GM12878 (cell line): ENCODE data around the gene HOOK2. TPM values are rescaled to one million over a fixed set of nuclear protein-coding genes. Genes with fewer than 3 reads are reported as not detected.

Experiments used
- ATAC-seq: fragments of 200-7000 bp; cut with Tn5 transposase; 3 replicates; pipeline ENCODE4 v1.9.1; 2020; ENCODE audit warnings: mild to moderate bottlenecking, moderate library complexity
- BruUV-seq: library from RNA; stranded (reverse); fragments of 400-500 nt; replicated peaks from 2 replicates; lab custom pipeline; 2021; lab: Mats Ljungman, UMichigan
- CTCF ChIA-PET: fragments of 300-600 bp; sonication (Branson Sonifier 250); formaldehyde crosslinking; extraction: SDS; loops from one replicate; lab custom pipeline; 2021; ENCODE audit warnings: inconsistent platforms; lab: Yijun Ruan, JAX
- POLR2A ChIA-PET: fragments of 350-600 bp; formaldehyde crosslinking; extraction: SDS; loops from one replicate; lab custom pipeline; 2021; ENCODE audit warnings: inconsistent platforms; lab: Charles Lee
- RAD21 ChIA-PET: fragments of 300-600 bp; sonication (Branson Sonifier 250); formaldehyde crosslinking; loops from one replicate; lab custom pipeline; 2023; ENCODE audit warnings: antibody characterized with exemption; ENCODE audit not compliant: unreplicated experiment; lab: Charles Lee
- SMC1A ChIA-PET: fragments of 300-600 bp; sonication (Branson Sonifier 250); formaldehyde crosslinking; loops from one replicate; lab custom pipeline; 2023; ENCODE audit not compliant: unreplicated experiment, uncharacterized antibody; lab: Charles Lee
- DNase-seq: peaks from one replicate; pipeline ENCODE4 v3.0.0-alpha.2; 2011; ENCODE audit warnings: low read depth, low spot score
- FAIRE-seq: peaks from 3 replicates; lab custom pipeline; 2011; peaks lifted over from hg19 to GRCh38; lab: Jason Lieb, UNC
- H2AFZ ChIP-seq: 2 replicates; pipeline ENCODE4 v1.6.0; 2011; ENCODE audit warnings: low read depth, low read length, control low read depth; ENCODE audit not compliant: control insufficient read depth
- H3K27ac ChIP-seq: 2 replicates; pipeline ENCODE4 v1.5.1; 2011; ENCODE audit warnings: control low read depth; ENCODE audit not compliant: control insufficient read depth, insufficient read depth
- H3K27me3 ChIP-seq, 2 experiments: replicated peaks in 1 of 2; 2 replicates each; pipeline versions ENCODE4 v1.6.0 to v1.6.1; 2011; ENCODE audit warnings: low read length in 1 of 2; ENCODE audit not compliant: control insufficient read depth in 2 of 2, insufficient read depth in 2 of 2
- H3K36me3 ChIP-seq, 2 experiments: 2 replicates each; pipeline ENCODE4 v1.5.1; 2011; ENCODE audit warnings: low read length in 1 of 2; ENCODE audit not compliant: control insufficient read depth in 2 of 2, insufficient read depth in 2 of 2
- H3K4me1 ChIP-seq: 2 replicates; pipeline ENCODE4 v1.6.1; 2011; ENCODE audit warnings: mild to moderate bottlenecking, low read length, moderate library complexity, mixed read lengths; ENCODE audit not compliant: control insufficient read depth, insufficient read depth
- H3K4me2 ChIP-seq: 2 replicates; pipeline ENCODE4 v1.6.0; 2011; ENCODE audit warnings: control low read depth; ENCODE audit not compliant: control insufficient read depth, insufficient read depth
- H3K4me3 ChIP-seq: fragments of 200-600 bp; sonication (generic); 2 replicates; pipeline ENCODE4 v1.5.1; 2016
- H3K79me2 ChIP-seq: 2 replicates; pipeline ENCODE4 v1.6.0; 2011; ENCODE audit warnings: low read length; ENCODE audit not compliant: control insufficient read depth, insufficient read depth
- H3K9ac ChIP-seq: 2 replicates; pipeline ENCODE4 v1.8.0; 2011; ENCODE audit warnings: low read length, control low read depth, mixed read lengths; ENCODE audit not compliant: control insufficient read depth, insufficient read depth
- H3K9me3 ChIP-seq: replicated peaks from 3 replicates; pipeline ENCODE4 v1.5.1; 2011; ENCODE audit warnings: mild to moderate bottlenecking, low read length; ENCODE audit not compliant: control insufficient read depth, insufficient read depth
- H4K20me1 ChIP-seq: 2 replicates; pipeline ENCODE4 v1.6.0; 2011; ENCODE audit not compliant: control insufficient read depth, insufficient read depth
- ATF2 ChIP-seq: IDR thresholded peaks from 2 replicates; pipeline ENCODE4 v1.6.1; 2012; ENCODE audit warnings: low read length, inconsistent platforms
- BMI1 ChIP-seq: fragments of 450-650 bp; IDR thresholded peaks from 2 replicates; pipeline ENCODE4 v1.6.1; 2016; ENCODE audit warnings: mild to moderate bottlenecking, moderate library complexity, borderline replicate concordance
- HCFC1 ChIP-seq: fragments of 150-350 bp; IDR thresholded peaks from 2 replicates; pipeline ENCODE4 v1.6.1; 2014; ENCODE audit warnings: low read length
- IKZF2 ChIP-seq, 2 experiments: fragments of 450-650 bp; IDR thresholded peaks; 2 replicates each; pipeline ENCODE4 v1.6.1; 2017; ENCODE audit warnings: mild to moderate bottlenecking in 2 of 2, moderate library complexity in 2 of 2
- NBN ChIP-seq: fragments of 450-650 bp; IDR thresholded peaks from 2 replicates; pipeline ENCODE4 v1.6.1; 2016
- NR2C1 ChIP-seq: fragments of 450-650 bp; IDR thresholded peaks from 2 replicates; pipeline ENCODE4 v1.6.1; 2017; ENCODE audit warnings: antibody characterized with exemption, mild to moderate bottlenecking, moderate library complexity
- POLR2A ChIP-seq: IDR thresholded peaks from 2 replicates; pipeline ENCODE4 v1.6.1; 2011; ENCODE audit warnings: low read depth, mild to moderate bottlenecking, low read length
- POLR2AphosphoS5 ChIP-seq: IDR thresholded peaks from 2 replicates; pipeline ENCODE4 v1.6.1; 2011; ENCODE audit warnings: mild to moderate bottlenecking, low read length, inconsistent platforms
- POU2F2 ChIP-seq: IDR thresholded peaks from 3 replicates; pipeline ENCODE4 v1.6.1; 2011; ENCODE audit warnings: low read depth, mild to moderate bottlenecking, low read length, borderline replicate concordance
- RUNX3 ChIP-seq: IDR thresholded peaks from 2 replicates; pipeline ENCODE4 v1.6.1; 2012; ENCODE audit warnings: low read length, inconsistent platforms
- SMARCA5 ChIP-seq: fragments of 450-650 bp; IDR thresholded peaks from 2 replicates; pipeline ENCODE4 v1.6.1; 2017; ENCODE audit warnings: mild to moderate bottlenecking
- SMC3 ChIP-seq: IDR thresholded peaks from 2 replicates; pipeline ENCODE4 v1.6.1; 2011; ENCODE audit warnings: low read length, improper control_type of control experiment, borderline replicate concordance
- STAT1 ChIP-seq: fragments of 450-650 bp; conservative IDR thresholded peaks from 2 replicates; pipeline ENCODE4 v1.6.1; 2014; ENCODE audit warnings: antibody characterized with exemption, mild to moderate bottlenecking
- TARDBP ChIP-seq: IDR thresholded peaks from 2 replicates; pipeline ENCODE4 v1.6.1; 2016; ENCODE audit warnings: borderline replicate concordance
- TBL1XR1 ChIP-seq: IDR thresholded peaks from 2 replicates; pipeline ENCODE4 v1.6.1; 2012; ENCODE audit warnings: low read depth, low read length, improper control_type of control experiment
- TCF12 ChIP-seq: IDR thresholded peaks from 2 replicates; pipeline ENCODE4 v1.6.1; 2011; ENCODE audit warnings: low read depth, mild to moderate bottlenecking, low read length
- YY1 ChIP-seq: IDR thresholded peaks from 2 replicates; pipeline ENCODE4 v1.6.1; 2011; ENCODE audit warnings: low read depth, mild to moderate bottlenecking, low read length
- ZBTB33 ChIP-seq: fragments of 450-650 bp; IDR thresholded peaks from 2 replicates; pipeline ENCODE4 v1.6.1; 2017; ENCODE audit warnings: mild to moderate bottlenecking
- WGBS: methylation state at CpG from one replicate; pipeline ENCODE4 v1.1.6; 2016; ENCODE audit warnings: low lambda C conversion rate; ENCODE audit not compliant: insufficient replicate concordance, insufficient coverage; ENCODE audit errors: missing lambda C conversion rate; 5-methylcytosine and 5-hydroxymethylcytosine counted together
- in situ Hi-C: fragments of 300-500 bp; cut with MboI; formaldehyde crosslinking; loops from 9 replicates; pipeline ENCODE4 v1.14.3; 2018; ENCODE audit warnings: mixed read lengths
- intact Hi-C: fragments of 100-400 bp; cut with micrococcal nuclease; formaldehyde crosslinking; loops from one replicate; pipeline ENCODE4 v1.14.2; 2022; ENCODE audit not compliant: unreplicated experiment
- polyA plus RNA-seq, 11 experiments: library from polyadenylated mRNA; depleted of rRNA in 4 of 11; unstranded in 6 of 11; stranded (reverse) in 5 of 11; fragments of >200 nt; fragmentation: Nextera tagmentation in 4 of 11; fragmentation: Illumina TruSeq in 1 of 11; extraction: Ambion mirVana in 4 of 11; extraction: Trizol in 1 of 11; gene quantifications; 1 replicate in 1 of 11; 2 replicates in 10 of 11; pipeline versions ENCODE4 v1.2.1 to v1.2.3, GENCODE V29; 2011 to 2016; ENCODE audit warnings: inconsistent platforms in 2 of 11, missing spikeins in 2 of 11, low read depth in 1 of 11
- total RNA-seq, 4 experiments: library from RNA; depleted of rRNA in 3 of 4; stranded (reverse); fragments of >200 nt in 3 of 4; fragmentation: Illumina TruSeq in 1 of 4; extraction: Trizol in 1 of 4; gene quantifications; 2 replicates each; pipeline versions ENCODE4 v1.2.1 to v1.2.3, GENCODE V29; 2013 to 2021

HOOK2 gene
- total and polyA plus RNA-seq, 10 of the 15 experiments (the other 5 are each of a cell fraction or from before 2014, with no cell fraction given) = 1.5 to 9.6 (median 6.2) TPM

- intact Hi-C loops (loop anchor here (1.0 kb wide), 1 partner anchor 112 kb away; the partner anchor contains the start of gene DHPS), in situ Hi-C loops (no loop called here)
- H3K4me2 ChIP-seq = peak overlapping the region; percentile 97
- peak; percentile 81 for DNase-seq
- no peaks in the 10 kb centered on the region; the same call in 2 of the 3 replicates for H3K9me3 ChIP-seq
- peak overlapping the region; percentile 95 for H3K27ac ChIP-seq
- ChIA-PET SMC1A (interaction anchor here (1.2 to 11.5 kb wide), 6 partner anchors 14 to 59 kb away, joined by 3 to 240 read pairs (median 4); partner anchors contain the start of gene TRIR), POLR2A (interaction anchor here (0.6 to 8.2 kb wide), 14 partner anchors 9 to 183 kb away, joined by 3 to 303 read pairs (median 4); partner anchors contain the start of genes GCDH, GET3, HOOK2 and MAN2B1), CTCF (interaction anchor here (1.1 to 12.9 kb wide), 5 partner anchors 10 to 55 kb away, joined by 3 to 537 read pairs (median 3); partner anchors contain the start of gene HOOK2), RAD21 (interaction anchor here (0.7 to 11.4 kb wide), 4 partner anchors 11 to 54 kb away, joined by 3 to 303 read pairs (median 10); partner anchors contain the start of gene HOOK2)
- peaks cover 36% of the 10 kb centered on the region for H3K79me2 ChIP-seq
- no peak overlapping the region; the same call in none of the 2 replicates for H2AFZ ChIP-seq
- H3K9ac ChIP-seq = peak overlapping the region; percentile 95
- H3K4me3 ChIP-seq = peak overlapping the region; percentile 87
- no peaks in the 10 kb centered on the region for H4K20me1 ChIP-seq
- no peak for FAIRE-seq
- H3K36me3 ChIP-seq = no peaks in the 10 kb centered on the region
- no TSS peak for BruUV-seq
- H3K27me3 ChIP-seq = no peaks in the 10 kb centered on the region
- peaks cover 25% of the 10 kb centered on the region for H3K4me1 ChIP-seq
- 2% methylated on average over 71 of the region's 81 CpGs for WGBS
- ATAC-seq = peak; percentile 30
- TF ChIP-seq YY1 (0 out of 2 replicates have a peak, but pooled peaks have one; percentile 25), NBN (peak; percentile 72), ZBTB33 (0 out of 2 replicates have a peak, but pooled peaks have one; percentile 68), TARDBP (no peak; the same call in 1 of the 2 replicates), SMARCA5 (peak; percentile 60; the same call in 1 of the 2 replicates), POLR2A (peak; percentile 89), RUNX3 (no peak), BMI1 (peak; percentile 56; the same call in 1 of the 2 replicates), POLR2AphosphoS5 (peak; percentile 91), POU2F2 (peak; percentile 95), IKZF2 (IDR thresholded peaks at IDR 0.05) (peak; percentile 92 to 93), TBL1XR1 (peak; percentile 72), SMC3 (no peak; the same call in 1 of the 2 replicates), STAT1 (no peak), HCFC1 (peak; percentile 34; the same call in 1 of the 2 replicates), ATF2 (no peak), TCF12 (peak; percentile 68; the same call in 1 of the 2 replicates), NR2C1 (no peak)
Measured at GRCh38 chr19:12793290-12794195, 18.2 kb upstream of the HOOK2 start.
